Activated naive CD4-positive, alpha-beta T cell treated with anti-CD3 and anti-CD28 coated beads, Interleukin-2, amount 50 U/mL, for 24 hours (primary cell): ENCODE results near the gene SH3BP4.

Source experiments
- H3K27ac Mint-ChIP-seq: one replicate; pipeline ENCODE4 v1.8.0; 2021; ENCODE audit warnings: mild to moderate bottlenecking, mixed read lengths
- H3K27me3 Mint-ChIP-seq: one replicate; pipeline ENCODE4 v1.8.0; 2021; ENCODE audit warnings: mixed read lengths
- H3K36me3 Mint-ChIP-seq: one replicate; pipeline ENCODE4 v1.8.0; 2021; ENCODE audit warnings: mixed read lengths
- H3K4me1 Mint-ChIP-seq: one replicate; pipeline ENCODE4 v1.8.0; 2021; ENCODE audit warnings: mixed read lengths
- H3K4me3 Mint-ChIP-seq: one replicate; pipeline ENCODE4 v1.8.0; 2021; ENCODE audit warnings: mild to moderate bottlenecking, mixed read lengths
- H3K9me3 Mint-ChIP-seq: one replicate; pipeline ENCODE4 v1.8.0; 2021; ENCODE audit warnings: mixed read lengths

Gene SH3BP4

DNA sequence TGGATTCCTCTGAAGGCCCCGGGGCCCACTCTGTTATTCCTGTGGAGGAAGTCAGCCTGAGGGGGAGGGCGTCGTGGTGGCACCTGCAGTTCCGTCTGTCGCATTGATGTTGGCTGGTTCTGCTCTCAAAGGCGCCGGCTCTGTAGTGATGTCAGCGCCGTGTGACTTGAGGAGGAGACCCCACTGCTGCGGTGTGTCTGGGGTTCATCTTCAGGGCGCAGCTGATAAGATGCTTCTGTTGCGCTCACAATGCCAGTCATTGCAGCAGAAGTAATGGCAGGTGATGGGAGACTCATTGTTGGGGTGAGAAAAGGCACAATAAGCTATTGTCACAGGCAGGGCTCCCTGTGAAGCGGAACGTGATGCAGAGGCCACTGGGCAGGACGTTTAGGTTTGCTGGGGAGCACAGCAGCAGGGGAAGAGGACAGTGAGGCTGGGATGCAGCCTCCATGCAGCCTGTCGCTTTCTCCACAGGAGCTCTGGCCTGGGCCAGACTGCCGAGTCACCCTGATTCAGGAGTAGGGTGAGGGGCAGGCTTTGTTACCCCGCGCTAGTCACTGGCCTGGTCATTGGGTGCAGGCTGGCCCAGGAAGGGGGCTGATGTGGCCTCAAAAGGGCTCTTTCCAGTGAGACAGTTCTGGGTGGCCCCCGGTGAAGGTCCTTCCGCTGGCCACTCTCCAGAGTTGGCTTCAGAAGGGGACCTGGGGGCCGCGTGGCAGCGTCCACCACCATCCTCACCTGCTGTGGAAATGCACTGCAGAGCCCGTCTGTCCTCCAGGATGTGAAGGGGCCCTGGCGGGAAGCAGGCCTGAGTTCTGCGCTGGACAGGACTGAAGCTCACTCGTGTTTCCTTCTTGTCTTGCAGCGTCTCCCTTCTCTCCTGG lies 42.9 kb downstream of the SH3BP4 start:
- H3K36me3 Mint-ChIP-seq: no peaks in the 10 kb centered on the region
- no peak overlapping the region for H3K4me3 Mint-ChIP-seq
- peaks cover 1% of the 10 kb centered on the region for H3K27me3 Mint-ChIP-seq
- H3K4me1 Mint-ChIP-seq: no peaks in the 10 kb centered on the region
- H3K27ac Mint-ChIP-seq: no peak overlapping the region
- H3K9me3 Mint-ChIP-seq: no peaks in the 10 kb centered on the region

DNA sequence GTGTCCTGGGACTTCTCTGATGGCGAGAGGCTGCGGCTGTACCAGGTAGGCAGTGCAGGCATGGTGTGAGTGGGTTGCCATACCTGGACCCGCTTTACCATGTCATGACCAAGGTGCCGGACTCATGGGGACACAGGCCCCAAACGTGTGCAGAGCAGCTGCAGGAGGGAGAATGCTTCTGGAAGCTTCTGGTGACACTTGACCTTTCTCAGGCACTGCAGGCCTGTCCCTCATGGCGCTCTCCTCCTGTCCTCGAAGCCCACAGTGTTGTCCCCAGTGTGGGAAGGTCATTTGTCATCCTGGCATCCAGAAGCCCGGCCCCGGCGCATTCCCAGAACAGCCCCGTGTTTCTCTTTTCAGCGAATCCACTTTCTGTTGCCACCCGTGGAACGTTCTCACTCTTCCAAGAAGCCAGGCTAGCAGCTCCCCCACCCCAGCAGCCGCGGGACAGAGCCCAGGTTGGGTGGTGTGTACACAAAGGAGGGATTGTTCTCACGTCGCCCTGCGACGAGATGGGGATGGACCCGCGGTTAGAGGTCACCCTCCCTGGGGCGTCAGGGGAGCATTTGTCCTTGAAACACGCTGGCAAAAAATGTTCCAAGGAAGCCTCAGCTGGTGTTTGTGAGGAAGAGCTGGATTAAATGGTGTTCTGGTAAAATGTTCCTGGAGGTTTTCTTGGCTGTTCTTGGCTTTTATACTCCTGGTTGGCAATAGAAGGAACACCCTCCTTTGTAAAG lies 43.7 kb downstream of the SH3BP4 start:
- Mint-ChIP-seq H3K27me3 (peaks cover 1% of the 10 kb centered on the region), H3K4me3 (no peak overlapping the region), H3K9me3 (no peaks in the 10 kb centered on the region), H3K27ac (no peak overlapping the region), H3K36me3 (no peaks in the 10 kb centered on the region), H3K4me1 (no peaks in the 10 kb centered on the region)

DNA sequence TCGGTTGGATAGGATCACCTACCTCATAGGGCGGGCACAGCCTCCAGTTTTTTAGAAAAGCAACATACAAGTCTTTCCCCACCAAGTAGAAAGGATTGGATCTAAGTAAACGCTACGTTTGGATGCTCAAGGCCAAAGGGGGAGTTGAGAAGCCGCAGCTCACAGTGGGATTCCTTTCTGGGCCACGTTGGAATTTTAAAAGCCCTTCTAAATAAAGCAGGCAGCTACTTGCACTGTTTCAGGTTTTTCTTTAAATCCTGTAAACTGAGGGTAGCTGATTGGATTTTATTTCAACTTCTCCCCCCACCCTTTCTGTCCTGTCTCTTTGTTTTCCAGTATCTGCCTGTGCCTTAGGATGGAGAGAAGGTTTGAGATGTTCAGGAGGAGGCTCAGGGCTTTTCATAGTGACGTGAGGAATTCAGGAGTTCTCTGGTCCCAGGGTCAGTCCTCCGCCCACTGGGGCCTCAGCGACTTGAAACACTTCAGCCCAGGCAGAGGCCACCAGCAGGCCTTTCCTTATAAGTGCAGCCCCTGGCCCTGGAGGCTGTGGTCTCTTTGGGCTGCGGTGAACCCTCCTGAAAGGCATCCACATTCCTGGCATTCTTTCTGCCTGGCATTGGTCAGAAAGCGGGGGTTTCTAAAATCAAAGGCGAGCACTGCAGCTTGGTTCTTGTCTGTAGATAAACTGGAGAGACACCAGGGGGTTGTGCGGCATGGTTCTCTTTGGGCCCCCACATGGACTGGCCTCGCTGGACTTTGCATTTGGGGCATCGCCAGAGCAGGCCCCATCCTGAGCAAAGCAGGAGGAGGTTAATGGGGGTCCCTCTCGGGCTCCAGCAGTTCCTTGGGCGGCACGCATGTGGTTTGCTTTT lies 44.5 kb downstream of the SH3BP4 start:
- Mint-ChIP-seq H3K4me1 (no peaks in the 10 kb centered on the region), H3K4me3 (no peak overlapping the region), H3K9me3 (no peaks in the 10 kb centered on the region), H3K27ac (no peak overlapping the region), H3K27me3 (peaks cover 1% of the 10 kb centered on the region), H3K36me3 (no peaks in the 10 kb centered on the region)

DNA sequence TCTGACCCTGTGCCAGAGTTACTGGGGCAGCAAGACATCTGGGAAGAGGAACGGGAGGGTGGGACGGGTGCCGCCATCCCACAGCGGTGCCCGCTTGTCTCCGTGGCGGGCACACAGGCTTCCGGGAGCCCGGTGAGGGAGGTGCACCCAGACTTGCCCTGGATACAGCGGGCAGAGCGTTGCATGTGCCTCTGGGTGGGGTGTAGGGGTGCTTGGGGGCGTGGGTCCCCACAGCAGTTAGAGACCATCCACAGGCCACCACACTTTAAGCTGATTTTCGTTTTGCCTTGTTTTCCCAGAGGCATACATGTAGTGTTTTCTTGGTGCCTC lies 45.1 kb downstream of the SH3BP4 start:
- Mint-ChIP-seq H3K9me3 (no peaks in the 10 kb centered on the region), H3K4me1 (no peaks in the 10 kb centered on the region), H3K27me3 (peaks cover 1% of the 10 kb centered on the region), H3K36me3 (no peaks in the 10 kb centered on the region), H3K27ac (no peak overlapping the region), H3K4me3 (no peak overlapping the region)

DNA sequence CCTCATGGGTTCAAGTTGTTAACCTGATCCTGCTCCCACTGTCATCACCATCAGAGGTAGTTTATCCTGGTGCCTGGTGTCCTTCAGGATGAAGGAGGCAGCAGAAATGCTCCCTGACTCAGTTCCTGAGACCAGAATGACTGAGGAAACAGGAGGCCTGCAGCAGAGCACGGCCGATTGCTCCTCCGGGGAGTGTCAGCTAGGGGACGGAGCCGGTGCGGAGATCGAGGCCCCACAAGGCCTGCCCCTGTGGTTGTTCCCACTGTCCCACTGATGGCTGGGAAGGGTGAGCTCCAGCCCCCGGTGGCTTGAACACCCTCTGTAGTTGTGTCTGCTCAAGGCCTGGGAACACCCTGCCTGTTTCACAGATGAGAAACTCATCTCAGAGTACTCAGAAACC lies 45.6 kb downstream of the SH3BP4 start:
- no peaks in the 10 kb centered on the region for H3K9me3 Mint-ChIP-seq
- H3K27ac Mint-ChIP-seq: no peak overlapping the region
- no peak overlapping the region for H3K4me3 Mint-ChIP-seq
- no peaks in the 10 kb centered on the region for H3K36me3 Mint-ChIP-seq
- H3K27me3 Mint-ChIP-seq: peaks cover 1% of the 10 kb centered on the region
- no peaks in the 10 kb centered on the region for H3K4me1 Mint-ChIP-seq

GRCh38 chr2:234998404-234999211 lies 46.8 kb downstream of the SH3BP4 start:
- no peak overlapping the region for H3K4me3 Mint-ChIP-seq
- no peaks in the 10 kb centered on the region for H3K4me1 Mint-ChIP-seq
- peaks cover 1% of the 10 kb centered on the region for H3K27me3 Mint-ChIP-seq
- no peak overlapping the region for H3K27ac Mint-ChIP-seq
- no peaks in the 10 kb centered on the region for H3K36me3 Mint-ChIP-seq
- no peaks in the 10 kb centered on the region for H3K9me3 Mint-ChIP-seq

GRCh38 chr2:234999740-235000425 lies 48.1 kb downstream of the SH3BP4 start:
- no peaks in the 10 kb centered on the region for H3K36me3 Mint-ChIP-seq
- H3K27ac Mint-ChIP-seq: no peak overlapping the region
- no peaks in the 10 kb centered on the region for H3K9me3 Mint-ChIP-seq
- H3K4me1 Mint-ChIP-seq: no peaks in the 10 kb centered on the region
- no peak overlapping the region for H3K4me3 Mint-ChIP-seq
- no peaks in the 10 kb centered on the region for H3K27me3 Mint-ChIP-seq

- H3K36me3 Mint-ChIP-seq: no peaks in the 10 kb centered on the region
- no peak overlapping the region for H3K4me3 Mint-ChIP-seq
- no peaks in the 10 kb centered on the region for H3K27me3 Mint-ChIP-seq
- no peaks in the 10 kb centered on the region for H3K4me1 Mint-ChIP-seq
- H3K9me3 Mint-ChIP-seq: no peaks in the 10 kb centered on the region
- no peak overlapping the region for H3K27ac Mint-ChIP-seq
These were observed 48.8 kb downstream of the SH3BP4 start for GRCh38 chr2:235000426-235001236.

- H3K27me3 Mint-ChIP-seq: no peaks in the 10 kb centered on the region
- no peaks in the 10 kb centered on the region for H3K36me3 Mint-ChIP-seq
These were observed 49.7 kb downstream of the SH3BP4 start for GRCh38 chr2:235001237-235002133.

DNA sequence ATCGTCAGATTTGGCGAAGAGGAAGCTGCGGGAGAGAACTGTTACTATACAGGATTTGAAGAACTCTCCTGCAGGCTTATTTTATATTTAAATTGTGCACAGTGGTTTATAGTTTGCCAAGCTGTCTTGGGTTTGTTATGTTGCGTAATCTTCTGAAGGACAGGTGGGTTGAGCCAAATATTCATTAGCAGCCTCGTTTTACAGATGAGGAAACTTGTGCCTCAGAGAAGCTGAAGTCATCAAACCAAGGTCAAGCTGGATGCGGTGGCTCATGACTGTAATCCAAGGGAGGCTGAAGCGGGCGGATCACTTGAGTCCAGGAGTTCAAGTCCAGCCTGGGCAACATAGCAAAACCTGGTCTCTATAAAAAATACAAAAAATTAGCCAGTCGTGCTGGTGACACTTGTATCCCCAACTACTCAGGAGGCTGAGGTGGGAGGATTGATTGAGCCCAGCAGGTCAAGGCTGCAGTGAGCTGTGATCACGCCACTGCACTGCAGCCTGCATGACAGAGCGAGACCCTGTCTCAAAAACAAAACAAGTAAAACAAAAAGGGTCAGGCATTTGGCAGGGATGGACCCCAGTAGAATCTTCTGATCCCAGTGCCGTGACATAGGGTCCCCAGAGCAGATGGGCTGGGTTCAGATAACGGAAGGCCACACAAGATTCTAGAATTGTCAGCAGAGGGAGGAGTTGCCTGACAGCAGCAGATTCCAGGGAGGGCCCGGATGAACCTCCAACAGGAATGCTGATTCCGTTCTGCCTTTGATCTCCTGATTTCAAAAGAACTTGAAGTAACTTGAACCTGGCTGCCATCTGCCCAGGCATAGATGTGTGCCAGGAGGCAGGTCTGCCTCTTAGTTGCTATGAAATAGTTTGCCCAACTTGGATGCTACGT lies 50.6 kb downstream of the SH3BP4 start:
- no peaks in the 10 kb centered on the region for H3K27me3 Mint-ChIP-seq
- H3K4me3 Mint-ChIP-seq: no peak overlapping the region
- H3K9me3 Mint-ChIP-seq: no peaks in the 10 kb centered on the region
- no peaks in the 10 kb centered on the region for H3K4me1 Mint-ChIP-seq
- H3K27ac Mint-ChIP-seq: no peak overlapping the region
- no peaks in the 10 kb centered on the region for H3K36me3 Mint-ChIP-seq

More at GRCh38 chr2:235001237-235002133, 49.7 kb downstream of the SH3BP4 start:
- Mint-ChIP-seq H3K27ac (no peak overlapping the region), H3K9me3 (no peaks in the 10 kb centered on the region), H3K4me3 (no peak overlapping the region), H3K4me1 (no peaks in the 10 kb centered on the region)

DNA sequence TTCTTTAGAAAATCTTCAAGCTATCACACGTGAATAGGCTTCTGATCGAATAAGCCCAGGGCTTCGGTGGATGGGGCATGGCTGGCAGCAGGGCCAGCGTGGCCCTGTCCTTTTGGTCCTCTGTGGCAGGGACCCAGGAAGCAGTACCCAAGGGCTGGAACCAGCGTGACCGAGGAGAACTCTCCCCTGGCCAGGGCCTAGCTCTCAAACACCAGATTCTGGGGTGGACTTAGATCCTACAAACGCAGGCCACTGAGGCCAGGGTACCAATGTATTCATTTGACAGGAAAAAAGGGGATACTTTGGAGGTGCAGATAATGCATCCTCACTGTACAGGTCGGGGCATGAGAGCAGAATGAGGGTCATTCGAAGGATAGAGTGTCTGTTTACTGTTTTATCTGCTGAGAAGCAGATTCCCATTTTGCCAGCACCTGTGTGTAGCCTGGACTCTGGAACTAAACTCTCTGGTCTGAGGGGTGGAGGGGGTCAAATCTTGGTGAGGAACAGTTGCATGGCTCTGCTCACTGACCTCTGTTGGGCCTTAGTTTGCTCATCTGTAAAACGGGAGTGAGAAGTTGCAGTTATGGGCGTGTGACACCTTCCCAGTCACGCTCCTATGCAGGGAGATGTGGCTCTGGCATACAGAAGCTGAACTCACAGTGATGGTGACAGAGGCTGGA lies 51.4 kb downstream of the SH3BP4 start:
- no peak overlapping the region for H3K4me3 Mint-ChIP-seq

DNA sequence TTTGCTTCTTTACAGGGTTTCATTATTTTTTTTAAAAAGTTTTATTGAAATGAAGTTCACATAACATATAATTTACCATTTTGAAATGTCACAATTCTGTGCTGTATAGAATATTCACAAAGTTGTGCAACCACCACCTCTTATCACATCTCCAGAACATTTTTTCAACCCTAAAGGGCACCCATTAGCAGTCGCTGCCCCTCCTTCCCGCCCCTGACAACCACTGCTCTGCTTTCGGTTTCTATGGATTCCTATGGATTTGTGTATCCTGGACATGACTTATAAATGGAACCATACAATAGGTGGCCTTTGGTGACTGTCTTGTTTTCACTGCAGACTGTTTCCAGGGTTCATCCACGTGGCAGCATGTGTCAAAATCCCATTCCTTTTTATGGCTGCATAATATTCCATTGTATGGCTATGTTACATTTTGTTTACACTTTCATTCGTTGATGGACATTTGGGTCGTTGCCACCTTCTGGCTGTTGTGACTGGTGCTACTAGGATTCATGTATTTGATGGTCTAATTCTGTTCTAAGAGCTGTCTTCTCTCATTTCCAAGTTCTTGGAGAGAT lies 52.6 kb downstream of the SH3BP4 start:
- Mint-ChIP-seq H3K9me3 (no peaks in the 10 kb centered on the region), H3K27me3 (no peaks in the 10 kb centered on the region), H3K4me3 (no peak overlapping the region), H3K36me3 (no peaks in the 10 kb centered on the region), H3K27ac (no peak overlapping the region), H3K4me1 (no peaks in the 10 kb centered on the region)

More for the DNA sequence above, 51.4 kb downstream of the SH3BP4 start:
- no peaks in the 10 kb centered on the region for H3K36me3 Mint-ChIP-seq
- H3K27ac Mint-ChIP-seq: no peak overlapping the region
- H3K27me3 Mint-ChIP-seq: no peaks in the 10 kb centered on the region
- H3K9me3 Mint-ChIP-seq: no peaks in the 10 kb centered on the region
- H3K4me1 Mint-ChIP-seq: no peaks in the 10 kb centered on the region
